SH-SY5Y (cell line): Measurements from ENCODE around the gene STRA6.

Experiments
- GATA2 ChIP-seq: IDR thresholded peaks from 2 replicates; pipeline ENCODE4 v1.6.1; 2011; ENCODE audit warnings: mild to moderate bottlenecking, low read depth, low read length
- GATA3 ChIP-seq: IDR thresholded peaks from 2 replicates; pipeline ENCODE4 v1.6.1; 2011; ENCODE audit warnings: low read depth, mild to moderate bottlenecking, low read length, moderate library complexity

Gene STRA6

DNA sequence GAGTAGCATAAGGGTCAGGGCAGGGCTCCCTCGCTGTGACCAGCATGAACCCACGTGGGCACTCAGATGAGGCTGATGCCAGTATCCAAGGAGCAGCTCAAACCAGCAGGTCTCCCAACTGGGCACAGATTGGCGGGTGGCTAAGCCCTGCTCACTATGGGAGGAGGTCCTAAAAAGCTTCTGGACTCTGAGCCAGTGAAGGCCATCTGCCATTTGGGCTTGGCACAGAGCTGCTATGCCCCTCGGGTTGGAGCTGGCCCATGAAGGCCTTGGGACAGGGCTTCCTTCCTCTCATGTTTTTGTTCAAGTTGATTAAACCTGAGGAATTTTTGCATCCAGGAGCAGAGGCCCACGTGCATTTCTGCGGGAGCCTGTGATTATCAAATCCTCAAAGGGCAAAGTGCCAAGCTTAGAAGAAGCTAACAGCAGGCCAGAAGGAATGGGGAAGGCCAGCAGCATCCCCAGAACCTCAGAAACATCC, 4.3 kb upstream of the STRA6 start:
- TF ChIP-seq GATA3 = no peak
- TF ChIP-seq GATA2 = no peak

DNA sequence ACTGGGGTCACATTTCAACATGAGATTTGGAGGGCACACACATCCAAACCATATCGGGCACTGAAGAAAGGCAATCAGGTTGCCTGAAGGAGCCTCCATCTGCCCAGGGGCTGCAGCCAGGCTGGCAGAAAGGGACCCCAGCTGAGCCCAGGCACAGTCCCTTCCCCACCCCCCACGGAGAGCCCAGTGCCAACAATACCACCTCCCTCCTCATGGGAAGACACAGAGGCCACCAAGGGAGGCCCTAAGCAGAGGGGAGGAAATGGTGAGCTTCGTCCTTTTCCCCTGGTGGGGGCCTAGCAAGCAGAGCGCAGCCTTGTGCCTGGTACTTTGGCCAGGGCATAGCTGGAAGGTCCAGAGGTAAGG, 3.0 kb upstream of the STRA6 start:
- TF ChIP-seq GATA3 (no peak), GATA2 (no peak)

DNA sequence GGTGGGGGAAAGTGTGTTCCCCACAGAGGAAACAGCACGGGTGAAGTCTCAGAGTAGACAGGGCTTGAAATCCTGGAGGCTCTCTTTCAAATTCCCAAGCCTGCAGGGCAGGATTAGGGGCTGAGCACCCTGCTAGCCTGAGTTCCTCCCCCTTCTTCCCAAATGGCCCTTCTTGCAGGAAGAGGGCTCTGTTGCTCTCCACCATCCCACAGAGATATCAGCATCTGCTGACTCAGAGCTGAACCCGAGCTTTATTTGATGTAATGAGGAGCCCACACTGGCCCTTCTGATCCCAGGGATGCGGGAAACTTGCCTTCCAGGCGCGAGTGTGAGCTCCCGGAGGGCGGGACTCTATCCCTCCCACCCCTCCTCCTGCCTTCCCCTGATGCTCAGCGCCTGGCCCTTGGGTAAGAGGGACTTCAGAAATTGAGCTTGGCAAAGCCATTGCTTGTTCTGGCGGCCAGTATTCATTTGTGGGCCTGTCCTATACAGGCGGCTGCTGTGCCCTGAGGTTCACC, 1.4 kb upstream of the STRA6 start:
- TF ChIP-seq GATA2 = no peak
- no peak for TF ChIP-seq GATA3

DNA sequence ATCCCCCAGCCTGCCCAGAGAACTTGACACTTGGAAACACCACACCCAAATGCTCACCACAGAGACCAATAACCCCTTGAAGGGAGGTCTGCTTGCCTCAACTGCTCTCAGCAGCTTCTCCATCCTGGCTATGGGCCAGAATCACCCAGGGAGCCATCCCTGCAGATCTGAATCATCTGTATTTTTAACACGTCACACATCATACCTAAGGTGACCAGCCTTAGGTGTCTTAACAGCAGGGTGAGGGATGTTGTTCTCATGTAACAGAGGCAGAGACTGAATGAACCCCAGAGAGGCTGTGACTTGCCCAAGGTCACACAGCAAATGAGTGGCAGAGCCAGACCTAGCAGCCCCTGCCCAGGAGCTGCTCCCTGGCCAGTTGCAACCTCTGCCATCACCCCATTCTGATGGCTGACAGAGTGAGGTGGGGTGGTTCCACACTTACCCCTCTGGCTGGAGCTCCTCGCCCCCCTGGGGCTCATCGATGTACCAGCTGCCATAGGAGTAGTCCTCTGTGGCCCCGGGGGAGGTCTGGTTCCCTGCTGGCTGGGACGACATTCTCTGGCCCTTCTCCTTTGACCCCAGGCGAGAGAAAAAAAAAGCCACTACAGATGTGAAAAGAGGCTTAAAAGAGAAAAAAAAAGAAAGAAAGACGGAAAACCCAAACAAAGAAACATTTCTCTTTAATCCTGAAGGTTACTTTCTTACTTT, 722 bp downstream of the STRA6 start:
- TF ChIP-seq GATA3 (no peak), GATA2 (no peak)

DNA sequence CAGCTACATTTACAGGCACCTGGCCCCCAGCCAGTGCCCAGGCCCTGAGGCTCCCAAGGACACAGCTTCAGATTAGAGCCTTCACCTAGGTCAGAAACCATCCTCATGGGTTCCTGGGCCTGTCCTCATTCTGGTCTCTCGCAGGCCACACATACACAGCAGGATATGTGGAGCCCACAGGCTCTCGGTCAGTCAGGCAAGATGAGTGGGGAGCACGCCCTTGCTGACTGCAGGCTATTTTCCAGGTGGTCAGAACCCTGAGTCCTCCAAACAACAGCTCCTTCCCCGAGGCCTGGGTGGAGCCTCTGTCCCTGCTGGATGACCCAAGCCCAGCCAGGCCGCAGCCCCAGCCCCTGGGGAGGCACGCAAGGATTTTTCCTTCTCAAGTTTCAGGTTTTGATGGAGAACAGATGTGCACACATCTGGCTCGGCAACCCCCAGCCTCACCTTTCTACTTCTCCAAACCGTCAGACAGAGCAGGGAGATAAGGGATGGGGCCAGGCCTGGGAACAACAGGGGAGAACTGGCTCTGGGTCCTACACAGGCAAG, 1.6 kb downstream of the STRA6 start:
- TF ChIP-seq GATA2 (peak; percentile 62), GATA3 (no peak)

DNA sequence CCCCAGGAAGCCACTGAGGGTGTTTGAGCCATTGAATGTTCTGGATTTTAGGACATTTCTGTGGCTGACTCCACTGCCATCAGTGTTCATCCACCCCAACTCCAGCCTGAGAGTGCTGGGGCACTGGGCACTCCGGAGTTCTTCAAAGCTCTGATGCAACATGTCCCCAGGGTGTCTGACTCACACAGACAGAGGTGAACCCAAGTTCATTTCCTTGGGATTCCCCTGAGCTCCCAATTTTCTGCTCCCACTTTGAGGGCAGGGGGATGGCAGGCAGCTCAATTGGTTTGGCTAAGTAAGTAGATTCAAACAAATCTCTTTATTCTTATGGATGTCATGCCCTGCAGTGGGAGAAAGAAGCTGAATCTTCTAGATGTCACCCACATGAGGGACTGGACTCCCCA, 2.2 kb downstream of the STRA6 start:
- TF ChIP-seq GATA2 (no peak), GATA3 (no peak)

DNA sequence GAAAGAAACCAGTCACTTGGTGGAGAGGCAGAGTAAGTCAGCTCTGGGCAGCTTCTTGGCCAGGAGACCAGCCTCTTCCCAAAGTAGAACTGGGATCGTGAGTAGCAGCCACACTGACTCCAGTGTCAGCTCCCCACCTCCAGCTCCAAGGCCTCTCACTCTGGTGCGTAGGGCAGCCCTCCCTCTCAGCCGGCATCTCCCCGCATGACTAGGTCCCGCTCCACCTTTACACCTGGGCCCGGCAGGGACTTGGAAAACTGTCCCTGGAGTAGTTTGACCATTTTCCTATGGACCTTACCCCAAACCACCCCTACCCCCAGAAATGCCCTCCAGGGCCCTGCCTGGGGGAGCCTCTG, 3.3 kb downstream of the STRA6 start:
- no peak for TF ChIP-seq GATA2
- TF ChIP-seq GATA3 = no peak

DNA sequence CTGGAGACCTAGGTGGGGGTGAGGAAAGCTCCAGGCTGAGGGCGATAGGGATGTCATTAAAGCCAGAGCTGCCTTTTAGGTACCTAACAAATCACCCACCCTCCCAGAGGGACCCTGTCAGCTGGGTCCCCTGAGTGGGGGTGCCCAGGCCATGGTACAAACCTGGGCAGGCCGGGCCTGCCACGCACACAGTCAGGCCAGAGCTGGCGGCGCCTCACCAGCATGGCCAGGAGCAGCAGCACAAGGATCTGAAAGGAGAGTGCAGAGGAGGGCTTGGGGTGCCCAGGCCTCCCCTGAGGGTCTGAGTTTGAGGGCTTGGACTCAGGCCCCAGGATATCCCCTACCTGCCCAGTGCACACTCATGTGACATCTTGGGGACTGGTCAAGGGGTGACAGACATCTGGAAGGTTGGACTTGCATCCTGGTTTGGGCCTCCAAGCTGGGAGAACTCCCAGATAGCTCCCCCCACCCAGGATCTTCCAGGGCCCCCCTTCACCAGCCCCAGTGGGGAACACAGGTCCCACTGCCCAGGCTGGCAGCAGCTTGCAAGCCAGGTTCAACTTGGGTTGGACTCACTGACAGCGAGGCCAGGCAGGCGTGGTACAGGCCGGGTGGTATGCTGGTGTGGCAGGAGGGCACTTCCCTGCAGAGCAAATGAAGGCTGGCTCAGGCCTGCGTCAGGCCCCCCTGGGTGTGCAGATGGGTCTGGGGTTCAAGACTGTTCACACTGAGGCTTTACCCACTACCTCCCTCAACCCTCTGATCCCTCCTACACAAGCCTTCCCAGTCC, 5.2 kb downstream of the STRA6 start:
- no peak for TF ChIP-seq GATA2
- no peak for TF ChIP-seq GATA3

DNA sequence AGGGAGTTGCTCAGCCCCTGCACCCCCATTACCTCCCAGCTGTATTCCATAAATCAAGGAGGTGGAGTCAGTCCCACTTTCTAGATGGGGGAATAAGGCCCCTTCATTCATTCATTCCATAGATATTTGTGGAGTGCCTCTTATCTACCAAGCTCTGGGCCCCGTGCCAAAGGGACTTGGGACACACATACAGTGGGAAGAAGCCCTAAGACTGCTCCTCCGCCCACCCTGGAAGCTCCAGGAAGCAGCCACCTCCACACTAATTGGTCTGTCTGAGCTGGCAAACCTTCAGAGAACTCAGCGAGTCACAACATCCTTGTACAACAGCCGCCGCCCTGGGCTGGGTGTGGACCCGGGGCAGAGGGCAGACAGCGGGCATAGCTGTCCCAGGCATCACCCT, 6.4 kb downstream of the STRA6 start:
- TF ChIP-seq GATA2 = no peak
- TF ChIP-seq GATA3 = no peak

DNA sequence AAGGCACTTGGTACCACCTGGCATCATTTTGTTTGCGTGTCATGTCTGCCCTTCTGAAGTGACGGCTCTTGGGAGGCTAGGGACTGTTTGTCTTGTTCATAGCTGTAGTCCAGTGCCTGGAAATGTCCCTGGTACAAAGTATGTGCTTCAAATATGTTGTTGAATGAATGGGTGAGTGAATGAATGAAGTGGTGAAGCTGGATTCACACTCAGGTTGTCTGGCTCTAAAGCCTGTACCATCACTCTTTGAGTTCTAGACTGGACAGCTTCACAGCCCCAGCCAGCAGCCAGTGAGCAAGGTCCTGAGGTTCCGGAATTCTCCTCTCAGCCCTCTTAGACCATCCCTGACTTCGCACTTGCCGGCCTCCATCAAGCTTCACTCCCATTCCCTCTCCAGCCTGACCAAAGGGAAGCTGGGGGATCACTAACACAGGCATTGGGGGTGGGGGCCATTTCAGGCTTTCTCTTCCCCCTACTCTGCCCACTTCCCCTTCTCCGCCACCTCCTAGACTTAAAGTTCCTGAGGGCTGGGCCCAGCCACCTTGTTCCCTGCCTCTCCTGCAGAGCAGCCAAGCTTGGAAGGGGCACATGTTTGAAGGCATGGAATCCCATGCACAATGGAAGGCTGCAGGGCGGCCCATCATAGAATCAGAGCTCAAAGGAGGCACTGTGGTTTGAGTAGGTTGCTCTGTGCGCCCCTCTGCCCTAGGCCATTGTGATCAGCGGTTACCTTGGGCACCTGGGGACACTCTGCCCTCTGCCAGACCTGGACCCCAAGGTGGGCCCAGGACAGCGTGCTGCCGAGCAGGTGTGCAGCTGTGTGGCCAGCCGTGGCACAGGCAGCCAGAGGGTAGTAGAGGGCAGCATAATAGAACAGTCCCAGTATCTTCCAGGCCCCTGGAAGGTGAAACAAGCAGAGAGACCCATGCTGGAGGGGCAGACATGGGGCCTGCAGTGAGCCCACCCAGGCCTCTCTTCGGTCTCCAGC, 7.7 kb downstream of the STRA6 start:
- TF ChIP-seq GATA2 (no peak), GATA3 (no peak)

DNA sequence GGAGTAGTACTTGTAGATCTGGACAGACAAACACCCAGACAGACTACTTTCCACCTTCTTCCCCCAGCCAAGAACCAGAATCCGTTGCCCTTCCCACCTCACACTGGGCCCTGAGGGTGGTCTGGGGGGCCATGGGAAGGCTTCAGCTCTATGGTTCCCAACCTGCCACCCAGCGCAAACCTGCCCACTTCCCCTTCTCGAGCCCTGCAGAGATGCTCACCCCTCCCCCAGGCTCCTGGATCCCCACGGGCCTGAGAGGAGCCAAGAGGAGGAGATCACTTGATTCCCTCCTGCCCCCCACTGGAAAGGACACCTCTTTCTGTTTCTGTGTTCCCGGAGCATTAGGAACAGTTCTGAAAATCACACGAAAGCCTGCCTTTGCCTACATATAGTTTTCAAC, 8.7 kb downstream of the STRA6 start:
- TF ChIP-seq GATA3 (no peak), GATA2 (no peak)

DNA sequence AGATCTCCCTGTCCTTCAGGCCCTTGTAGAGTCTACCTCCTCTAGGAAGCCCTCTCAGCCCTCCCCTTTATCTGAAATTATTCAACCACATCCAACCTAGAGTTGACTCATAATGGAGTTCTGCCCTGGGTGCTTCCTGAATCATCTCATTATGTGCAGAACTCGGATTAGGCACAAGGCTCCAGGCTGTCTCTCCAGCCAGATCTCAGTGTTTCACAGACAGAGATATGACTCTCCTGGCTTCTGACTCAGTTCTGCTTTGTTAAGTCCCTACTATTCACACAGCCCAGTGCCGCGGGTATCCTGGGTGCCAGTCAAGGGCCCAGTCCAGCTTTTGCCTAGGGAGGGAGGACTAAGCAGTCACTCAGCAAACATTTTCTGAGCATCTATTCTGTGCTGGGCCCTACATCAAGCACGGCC, 9.3 kb downstream of the STRA6 start:
- TF ChIP-seq GATA2 (no peak), GATA3 (no peak)

DNA sequence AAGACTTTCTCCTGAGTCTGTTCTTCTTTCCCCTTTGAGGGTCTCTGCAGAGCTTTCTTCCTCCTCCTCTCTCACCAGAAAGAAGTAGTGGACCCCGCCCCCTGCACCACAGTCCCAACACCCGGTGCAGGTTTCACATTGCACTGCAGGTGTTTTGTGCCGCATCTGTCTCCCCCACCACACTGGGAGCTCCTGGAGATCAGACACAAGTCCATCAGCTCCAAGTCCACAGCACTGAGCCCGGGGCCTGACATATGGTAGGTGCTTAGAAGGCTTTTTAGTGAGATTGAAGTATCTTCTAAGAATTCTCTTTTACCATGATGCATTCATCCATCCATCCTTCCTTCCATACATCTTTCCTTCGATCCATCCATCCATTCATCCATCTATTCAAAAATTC, 9.8 kb downstream of the STRA6 start:
- TF ChIP-seq GATA3 (no peak), GATA2 (no peak)

DNA sequence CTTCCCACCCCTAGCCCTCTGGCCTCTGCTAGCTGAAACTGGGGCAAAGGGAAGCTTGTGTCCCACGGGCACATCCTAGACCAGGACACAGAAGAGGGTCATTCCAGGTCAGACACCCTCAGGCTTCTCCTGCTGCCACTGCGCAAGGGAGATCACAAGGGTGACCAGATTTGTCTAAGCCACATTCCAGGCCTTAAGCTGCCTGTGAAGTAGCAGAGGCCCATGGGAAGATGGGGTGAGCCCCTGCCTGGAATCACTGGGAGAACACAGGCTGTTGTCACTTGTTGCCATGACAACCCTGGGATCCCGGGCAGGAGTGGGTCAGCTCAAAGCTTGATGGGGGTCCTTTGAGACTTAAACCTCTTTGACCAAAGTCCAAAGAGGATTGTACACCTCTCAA, 10.8 kb downstream of the STRA6 start:
- TF ChIP-seq GATA3 = no peak
- TF ChIP-seq GATA2 = no peak

DNA sequence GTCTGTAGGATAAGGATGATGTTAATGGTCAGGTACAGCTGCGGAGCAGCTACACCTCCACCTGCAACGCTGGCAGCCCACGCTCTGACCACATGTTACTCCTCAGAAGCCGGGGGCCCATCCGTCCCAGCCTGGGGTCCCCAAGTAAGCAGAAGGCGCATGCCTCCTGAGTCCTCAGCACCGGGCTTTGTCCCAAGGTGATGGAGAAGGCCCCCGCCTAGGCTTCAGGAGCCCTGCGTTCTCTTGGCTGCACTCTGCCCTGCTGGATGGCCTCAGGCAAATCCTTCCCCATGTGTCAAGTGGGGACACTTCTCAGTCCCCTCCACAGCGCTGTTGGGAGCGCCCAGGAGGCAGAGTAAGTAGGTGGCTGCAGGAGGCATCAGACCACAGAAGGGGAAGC, 14.4 kb downstream of the STRA6 start:
- no peak for TF ChIP-seq GATA2
- TF ChIP-seq GATA3 = no peak
